UCSD-AML1 (cell line): ENCODE measurements around the gene AVPR2.

Experiments
- DNase-seq: peaks from one replicate; lab custom pipeline; 2025; ENCODE audit not compliant: unreplicated experiment; lab: John Stamatoyannopoulos, UW

The AVPR2 gene

DNA sequence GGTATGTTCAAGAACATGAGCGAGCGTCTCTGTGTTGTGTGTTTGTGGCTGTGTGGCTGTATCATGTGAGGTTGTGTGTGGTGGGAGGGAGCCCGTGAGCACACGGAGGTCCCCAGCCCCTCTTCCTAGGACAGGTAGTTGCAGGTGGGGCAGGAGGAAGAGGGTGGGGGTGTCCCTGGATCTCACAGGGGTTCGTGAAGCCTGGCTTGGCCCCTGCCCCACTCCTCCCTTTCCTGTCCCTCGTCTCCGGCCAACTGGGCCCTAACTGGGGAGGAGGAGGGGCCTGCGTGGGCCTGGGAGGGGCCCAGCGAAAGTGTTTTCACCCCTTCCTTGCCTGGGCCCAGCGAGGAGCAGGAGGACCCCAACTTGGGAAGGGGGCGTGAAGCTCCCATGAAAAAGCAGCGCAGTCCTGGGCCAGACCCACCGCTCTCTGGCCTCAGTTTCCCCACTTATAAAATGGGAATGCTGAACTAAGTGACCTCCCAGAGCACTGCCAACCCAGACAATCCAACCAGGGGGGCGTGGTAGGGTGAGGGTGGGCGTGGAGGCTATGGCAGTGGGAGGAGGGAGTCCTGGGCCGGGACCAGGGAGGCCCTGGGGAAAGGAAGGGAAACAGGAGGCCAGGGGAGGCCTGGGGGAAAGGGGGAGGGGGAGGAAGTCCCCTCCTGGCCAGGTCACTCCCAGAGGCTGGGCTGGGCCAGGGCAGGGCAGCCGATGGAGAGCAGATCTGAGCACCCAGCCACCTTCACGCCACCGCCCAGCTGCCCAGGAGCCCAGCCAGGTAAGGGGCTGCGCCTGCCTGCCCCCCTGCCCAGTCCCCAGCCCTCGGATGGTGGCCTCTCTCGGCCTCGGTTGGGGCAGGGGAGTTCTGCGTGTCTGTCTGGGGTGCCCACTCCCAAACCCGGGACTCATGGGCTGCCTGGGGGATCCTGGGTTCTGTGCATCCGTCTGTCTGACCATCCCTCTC, at the start of gene AVPR2:
TSS of gene AVPR2 (plus strand) at position 683 of the 967 bp plus-strand sequence. CDS start 473 bp downstream, outside the sequence.
- peak; percentile 65 for DNase-seq

DNA sequence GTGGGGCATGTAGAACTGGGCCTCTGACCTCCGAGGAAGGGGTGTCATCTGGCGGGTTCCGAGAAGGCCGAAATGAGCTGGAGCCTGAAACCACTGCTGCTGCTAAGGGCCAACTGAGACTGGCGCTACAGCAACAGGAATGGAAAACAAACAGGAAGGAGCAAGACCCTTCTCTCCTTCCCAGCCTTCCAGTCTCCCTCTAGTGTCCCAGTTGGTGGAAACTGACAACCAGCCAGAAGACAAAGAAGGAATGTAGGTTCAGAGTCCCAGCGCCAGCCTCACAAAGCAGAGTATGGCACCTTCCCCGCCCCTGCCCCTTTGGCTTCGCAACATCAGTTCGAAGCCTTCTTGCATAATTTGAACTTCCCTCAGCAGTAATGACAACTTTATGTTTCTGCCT, 49.8 kb upstream of the AVPR2 start:
- no peak for DNase-seq

DNA sequence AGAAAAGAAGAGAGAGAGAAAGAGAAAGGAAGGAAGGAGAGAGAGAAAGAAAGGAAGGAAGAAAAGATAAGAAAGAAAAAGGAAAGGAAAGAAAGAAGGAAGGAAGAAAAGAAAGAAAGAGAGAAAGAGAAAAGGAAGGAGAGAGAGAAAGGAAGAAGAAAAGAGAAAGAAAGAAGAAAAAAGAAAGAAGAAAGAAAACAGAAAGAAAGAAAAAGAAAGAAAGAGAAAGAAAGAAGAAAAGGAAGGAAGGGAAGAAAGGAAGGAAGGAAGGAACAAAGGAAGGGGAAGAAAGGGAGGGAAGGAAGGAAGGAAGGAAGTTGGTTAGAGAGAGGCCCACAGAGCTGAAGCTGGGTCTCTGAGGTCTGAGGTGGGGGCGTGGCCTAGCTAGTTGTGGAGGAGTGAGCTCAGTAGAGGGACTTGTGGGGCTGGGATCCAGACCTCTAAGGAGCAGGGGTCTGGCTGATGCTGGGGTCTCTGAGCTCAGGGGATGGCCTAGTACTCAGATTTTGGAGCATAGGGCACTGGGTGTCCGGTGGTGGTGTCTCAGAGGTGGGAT, 47.0 kb upstream of the AVPR2 start:
- no peak for DNase-seq

DNA sequence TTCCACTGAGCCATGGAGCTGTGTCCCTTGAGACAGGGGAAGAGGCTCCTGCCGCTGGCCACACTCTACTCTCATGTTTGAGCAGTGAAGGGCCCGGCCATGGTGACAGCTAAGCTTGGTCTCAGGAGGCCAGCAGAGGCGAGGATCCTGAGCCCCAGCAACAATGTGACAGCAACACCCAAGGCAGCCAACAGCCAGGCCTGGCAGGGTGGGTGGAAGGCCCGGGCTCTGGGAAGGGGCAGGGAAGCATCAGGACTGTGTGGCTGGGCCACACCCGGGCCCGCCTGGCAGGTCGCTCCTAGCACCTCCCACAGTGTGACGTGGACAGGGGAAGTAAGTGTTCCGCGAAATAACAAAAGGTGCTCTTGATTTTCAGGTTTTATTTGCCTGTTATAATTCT, 43.3 kb upstream of the AVPR2 start:
- no peak for DNase-seq

DNA sequence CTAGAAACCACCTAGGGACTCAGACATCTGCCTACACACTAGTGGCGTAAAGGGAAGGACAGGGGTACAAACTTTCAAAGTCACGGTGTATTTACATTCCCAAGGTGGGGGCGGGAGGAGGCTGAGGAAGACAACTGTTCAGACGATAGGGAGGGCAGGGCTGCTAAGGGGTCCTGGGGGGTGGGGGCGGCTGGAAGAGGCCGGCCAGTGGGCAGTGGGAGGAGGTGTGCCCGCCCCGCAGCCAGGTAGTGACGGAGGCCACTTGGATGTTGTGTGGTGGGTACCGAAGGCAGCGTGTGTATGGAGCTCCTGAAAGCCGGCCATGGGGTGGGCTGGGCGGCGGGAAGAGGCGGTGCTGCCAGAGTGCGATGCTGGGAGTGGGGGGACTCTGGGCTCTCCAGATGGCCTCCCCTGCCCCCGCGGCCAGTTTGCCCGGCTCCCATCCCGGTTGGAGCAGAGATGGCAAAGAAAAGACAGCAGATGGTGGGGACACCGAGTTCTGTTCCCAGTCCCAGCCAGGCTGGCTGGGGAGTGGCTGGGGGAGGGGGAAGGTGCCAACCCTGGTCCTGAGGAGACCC, 42.7 kb upstream of the AVPR2 start:
- DNase-seq = no peak

DNA sequence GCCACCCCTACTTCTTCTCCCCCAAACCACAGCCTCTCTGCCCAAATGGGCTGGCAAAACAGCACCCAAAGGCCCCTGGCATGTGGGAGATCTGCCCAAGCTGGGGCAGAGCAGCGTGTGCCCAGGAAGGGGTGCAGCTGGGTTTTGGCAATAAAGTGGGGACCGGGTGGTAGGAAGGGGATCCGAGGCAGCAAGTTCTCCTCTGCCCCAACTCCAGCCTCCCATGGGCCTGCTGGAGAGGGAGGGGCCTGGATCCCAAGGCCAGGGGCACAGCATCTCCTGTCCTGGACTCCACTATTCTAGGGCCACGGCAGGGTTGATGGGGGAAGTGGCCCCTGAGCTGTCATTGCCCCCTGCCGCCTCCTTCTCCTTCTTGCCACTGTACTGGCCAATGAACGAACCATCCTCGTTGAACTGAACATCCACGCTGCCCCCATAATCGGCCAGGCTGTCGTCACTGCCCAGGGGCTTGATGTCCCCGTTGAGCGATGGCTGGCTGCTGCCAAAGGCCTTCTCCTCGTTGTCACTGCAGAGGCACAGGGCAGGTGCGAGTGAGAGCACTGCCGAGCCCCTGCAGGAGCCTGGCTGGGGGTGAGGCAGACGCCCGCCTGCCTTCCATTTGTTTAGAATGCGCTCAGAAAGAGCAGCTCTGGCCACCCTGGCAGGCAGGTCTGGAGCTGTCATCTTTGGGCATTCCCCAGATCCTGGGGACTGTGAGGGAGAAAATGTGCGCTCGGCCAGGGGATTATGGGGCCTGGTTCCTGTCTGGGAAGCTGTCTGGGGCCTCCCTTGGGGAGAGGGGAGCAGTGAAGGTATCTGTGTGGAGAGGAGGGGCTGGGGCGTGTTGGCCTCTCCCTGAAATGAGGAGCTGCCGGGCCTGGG, 41.9 kb upstream of the AVPR2 start:
- DNase-seq = no peak

DNA sequence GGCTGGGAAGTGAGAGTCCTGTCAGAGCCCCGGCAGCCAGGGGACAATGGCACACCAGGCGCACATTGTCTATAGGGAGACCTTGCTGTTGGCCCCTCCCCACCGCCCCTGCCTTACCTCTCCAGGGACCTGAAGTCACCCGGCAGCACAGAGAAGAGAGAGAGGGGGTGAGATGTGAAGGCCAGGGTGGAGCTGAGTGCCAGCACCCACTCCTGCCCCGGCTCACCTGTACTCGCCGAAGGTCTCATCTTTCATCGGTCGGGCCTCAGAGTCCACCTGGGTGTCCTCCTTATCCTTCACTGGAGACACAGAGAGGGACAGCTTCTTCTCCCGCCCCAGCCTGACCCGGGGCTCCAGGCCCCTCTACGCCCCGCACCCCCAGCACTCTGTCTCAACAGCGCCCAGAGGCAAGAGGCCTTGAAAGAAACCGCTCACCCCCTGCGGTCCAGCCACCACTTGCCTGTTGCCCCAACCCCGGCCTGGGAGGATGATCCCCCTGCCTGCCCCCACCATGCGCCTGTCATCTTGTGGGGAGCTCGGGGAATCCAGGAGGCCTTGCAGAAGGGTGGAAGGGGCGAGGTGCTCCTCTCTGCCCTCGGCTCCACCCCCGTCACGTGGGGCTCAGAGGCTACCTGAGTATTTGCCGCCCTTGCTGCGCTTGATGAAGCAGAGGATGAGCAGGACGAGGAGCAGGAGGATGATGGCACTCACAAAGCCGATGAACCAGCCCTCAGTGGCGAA, 41.1 kb upstream of the AVPR2 start:
- no peak for DNase-seq

DNA sequence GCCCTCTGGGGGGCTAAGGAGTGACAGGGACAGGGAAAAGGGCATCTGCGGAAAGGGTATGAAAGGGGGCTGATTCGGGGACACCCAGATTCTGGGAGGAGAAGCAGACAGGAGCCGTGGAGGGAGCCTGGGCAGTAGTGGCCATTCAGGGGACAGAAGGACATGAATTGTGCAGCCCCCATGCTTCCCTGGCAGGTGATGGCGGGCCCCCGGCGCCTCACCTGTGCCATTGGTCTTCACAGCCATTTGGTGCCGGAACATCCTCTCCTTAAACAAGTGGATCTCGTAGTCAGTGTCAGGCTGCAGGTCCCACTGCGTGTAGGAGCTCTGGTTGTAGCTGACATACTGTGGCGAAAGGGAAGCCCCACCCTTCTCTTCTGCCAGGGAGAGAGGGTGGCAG, 40.4 kb upstream of the AVPR2 start:
- no peak for DNase-seq

DNA sequence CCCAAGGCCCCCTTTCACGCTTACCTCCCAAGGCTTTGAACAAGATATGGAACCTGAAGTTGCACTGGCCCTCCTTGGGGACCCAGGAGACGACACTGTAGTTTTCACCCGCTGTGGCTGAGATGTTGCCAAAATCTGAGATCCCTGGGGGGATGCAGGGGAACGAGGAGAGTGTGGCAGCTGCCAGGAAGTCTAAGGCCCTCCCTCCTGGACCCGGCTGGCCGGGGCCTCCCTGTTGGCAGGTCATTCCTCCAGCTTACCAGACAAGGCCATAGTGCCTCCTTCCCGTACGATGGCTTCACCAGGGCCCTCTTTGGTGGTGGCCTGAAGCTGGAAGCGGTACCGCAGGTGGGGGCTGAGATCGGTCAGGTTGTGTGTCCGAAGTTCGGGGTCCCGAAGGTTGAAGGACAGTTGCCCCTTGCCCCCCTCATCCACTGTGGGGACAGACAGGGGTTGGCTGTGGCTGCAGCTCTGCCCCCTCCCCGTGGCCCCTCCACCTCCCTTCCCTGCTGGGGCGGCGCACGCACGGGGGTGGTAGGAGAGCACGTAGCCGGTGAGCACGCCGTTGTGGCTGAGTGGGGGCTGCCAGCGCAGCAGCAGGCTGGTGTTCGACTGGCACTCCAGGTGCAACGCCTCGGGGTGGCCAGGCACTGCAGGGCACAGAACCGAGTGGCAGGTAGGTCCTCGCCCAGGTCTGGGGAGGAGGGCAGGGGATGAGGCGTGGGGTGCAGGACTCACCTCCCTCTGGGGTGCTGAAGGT, 39.7 kb upstream of the AVPR2 start:
- DNase-seq = no peak

DNA sequence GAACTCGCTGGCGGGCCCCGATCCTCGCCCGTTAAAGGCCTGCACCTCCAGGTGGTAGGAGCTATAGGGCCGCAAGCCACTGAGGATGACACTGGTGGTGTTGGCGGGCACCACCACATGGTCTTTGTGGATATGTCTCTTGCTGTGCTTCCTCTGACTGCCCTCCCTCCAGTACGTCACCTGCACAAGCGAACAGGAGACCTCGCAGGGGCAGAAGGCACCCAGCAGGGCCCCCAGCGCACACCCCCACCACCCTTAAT, 39.2 kb upstream of the AVPR2 start:
- no peak for DNase-seq

DNA sequence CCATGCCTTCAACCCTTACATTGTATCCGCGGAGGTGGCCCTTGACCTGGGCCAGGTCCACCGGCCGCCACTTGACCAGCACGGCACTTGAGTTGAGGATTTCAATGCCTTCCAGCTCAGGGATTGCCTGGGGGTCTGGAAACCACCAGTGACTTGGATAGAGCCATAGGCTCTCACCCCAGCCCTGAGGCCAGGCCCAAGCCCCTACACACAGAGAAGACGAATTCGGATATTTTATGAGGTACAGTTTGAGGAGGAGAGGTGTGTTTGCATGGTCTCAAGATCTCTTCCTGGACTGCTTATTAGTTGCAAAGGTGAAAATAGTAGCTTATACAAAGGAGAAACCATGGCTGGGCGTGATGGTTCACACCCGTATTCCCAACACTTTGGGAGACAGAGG, 38.8 kb upstream of the AVPR2 start:
- DNase-seq = no peak

DNA sequence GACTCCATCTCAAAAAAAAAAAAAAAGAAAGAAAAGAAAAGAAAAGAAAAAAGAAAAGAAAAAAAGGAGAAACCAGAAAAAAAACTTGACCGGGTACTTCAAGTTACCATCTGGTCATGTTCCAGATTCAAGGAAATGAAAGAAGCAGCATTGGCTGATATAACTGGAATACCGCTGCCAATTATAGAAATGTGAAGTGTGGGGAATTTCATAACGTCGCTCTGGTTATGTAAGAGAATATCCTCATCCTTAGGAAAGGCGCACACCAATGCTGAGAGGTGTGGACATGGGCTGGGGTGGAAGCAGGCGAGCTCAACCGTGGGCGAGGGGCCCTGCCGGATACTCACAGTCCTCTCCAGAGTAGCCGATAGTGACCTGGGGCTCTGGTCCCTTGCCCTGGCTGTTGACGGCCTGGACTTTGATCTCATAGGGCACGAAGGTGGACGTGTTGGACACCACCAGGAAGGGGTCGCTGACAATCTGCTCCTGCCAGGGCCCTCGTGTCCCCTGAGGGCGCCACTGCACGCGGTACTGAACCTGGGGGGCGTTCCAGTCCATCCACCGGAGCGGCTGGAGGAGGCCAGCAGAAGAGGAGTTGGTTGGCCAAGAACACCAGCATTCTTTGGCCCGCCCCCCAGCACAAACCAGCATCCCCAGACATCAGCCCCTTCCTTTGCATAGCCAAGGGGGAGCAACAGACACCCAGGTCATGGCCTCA, 38.0 kb upstream of the AVPR2 start:
- DNase-seq = no peak

DNA sequence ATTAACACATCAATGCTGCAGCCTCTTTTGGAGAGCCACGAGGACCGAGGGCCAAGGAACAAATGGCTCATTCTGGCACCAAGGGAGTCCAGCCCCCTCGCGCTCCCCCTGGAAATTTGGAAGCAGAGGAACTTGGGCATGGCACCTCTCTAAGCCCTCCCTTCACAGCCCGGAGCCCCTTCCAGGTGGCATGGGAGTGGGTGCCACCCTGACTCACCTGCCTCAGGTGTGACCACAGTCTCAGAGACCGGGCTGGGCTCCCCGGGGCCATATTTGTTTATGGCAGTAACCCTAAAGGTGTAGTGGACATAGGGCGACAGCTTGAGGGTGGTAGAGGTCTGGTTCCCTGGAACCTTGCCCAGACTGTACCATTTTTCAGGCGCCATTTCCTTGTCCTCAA, 37.3 kb upstream of the AVPR2 start:
- DNase-seq = no peak

DNA sequence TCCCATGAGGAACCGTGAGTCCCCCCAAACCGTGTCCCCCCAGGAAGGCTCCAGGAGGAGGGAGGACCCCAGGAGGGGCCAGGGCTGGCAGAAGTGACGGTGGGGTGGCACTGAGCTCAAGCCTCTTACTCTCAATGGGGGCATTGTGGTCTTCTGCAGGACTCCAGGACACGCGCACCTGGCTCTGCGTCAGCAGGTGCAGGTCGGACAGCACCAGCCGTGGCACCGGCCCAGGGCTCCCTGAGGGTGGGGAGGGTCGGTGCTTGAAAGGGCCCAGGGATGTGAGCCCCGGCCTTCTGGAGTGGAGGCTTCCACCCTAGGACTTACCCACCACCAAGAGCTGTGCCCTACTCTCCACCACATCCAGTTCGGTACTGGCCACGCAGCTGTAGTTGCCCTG, 36.8 kb upstream of the AVPR2 start:
- DNase-seq = no peak

DNA sequence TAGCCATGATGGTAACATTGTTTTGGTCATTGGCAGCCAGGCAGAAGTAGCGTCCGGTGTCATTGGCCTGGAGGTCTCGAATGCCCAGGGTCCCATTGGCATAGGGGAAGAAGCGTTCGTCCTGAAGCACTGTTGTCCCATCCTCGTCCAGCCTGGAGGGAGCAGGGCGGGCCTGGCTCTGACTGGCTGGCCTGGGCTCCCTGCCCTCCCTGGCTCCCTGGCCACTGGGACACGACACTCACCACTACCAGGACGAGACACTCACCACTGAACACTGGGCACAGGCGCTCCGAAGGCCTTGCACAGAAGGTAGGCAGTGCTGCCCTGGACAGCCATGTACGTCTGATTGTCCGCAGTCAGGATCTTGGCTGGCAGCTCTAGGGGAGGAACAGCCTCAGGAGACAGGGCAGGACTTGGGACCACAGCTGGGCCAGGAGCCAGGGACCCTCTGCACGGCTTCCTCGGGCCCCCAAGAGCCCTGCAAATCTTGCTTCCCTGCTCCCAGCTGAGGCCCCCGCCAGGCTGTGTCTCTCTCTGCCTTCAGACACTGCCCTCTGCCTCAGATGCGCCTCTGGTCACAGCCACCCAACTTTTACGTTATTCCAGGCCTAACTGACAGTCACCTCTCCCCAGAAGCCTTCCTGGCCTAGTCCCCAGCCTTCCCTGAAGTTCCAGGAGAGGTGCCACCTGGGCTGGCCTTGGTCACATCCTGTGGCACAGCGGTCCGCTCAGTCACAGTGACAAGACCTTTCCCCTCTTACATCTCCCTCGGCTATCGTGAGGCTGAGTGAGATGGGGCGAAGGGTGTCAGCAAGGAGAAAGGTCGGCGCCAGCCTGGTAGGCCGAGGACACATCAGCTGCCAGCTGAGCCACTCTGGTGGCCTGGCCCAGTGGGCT, 35.6 kb upstream of the AVPR2 start:
- DNase-seq = no peak

DNA sequence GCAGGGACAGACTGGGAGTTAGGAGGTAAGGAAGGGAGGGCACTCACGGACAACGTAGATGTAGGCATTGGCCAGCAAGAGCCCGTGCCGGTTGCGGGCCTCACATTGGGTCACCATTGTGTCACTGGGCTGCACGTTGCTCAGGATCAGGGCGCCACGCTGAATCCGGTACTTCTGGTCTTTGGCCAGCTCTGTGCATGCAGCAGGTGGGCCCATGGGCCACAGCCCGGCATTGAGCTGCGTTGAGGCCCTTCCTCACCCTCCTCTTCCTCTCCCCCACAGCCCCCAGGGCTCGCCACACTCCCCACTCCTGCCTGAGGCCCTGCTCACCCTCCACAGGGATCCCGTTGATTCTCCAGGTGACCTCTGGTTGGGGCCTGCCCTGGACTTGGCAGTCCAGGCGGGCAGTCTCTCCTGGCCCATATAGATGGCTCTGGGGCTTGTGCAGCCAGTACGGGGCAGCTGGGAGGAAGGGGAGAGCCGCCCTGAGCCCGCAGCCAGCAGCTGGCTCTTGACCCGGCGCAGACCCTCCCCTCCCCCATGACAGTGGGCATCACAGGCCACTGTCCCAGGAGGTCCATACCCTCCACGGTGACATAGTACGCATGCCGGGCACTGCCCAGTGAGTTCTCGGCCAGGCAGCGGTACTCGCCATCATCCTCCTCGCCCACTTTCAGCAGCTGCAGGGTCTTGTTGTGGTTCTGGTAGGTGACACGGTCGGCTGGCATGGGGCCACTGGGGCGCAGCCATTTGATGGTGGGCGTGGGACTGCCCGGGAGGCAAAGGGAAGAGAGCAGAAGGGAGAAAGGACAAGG, 34.8 kb upstream of the AVPR2 start:
- DNase-seq = no peak

DNA sequence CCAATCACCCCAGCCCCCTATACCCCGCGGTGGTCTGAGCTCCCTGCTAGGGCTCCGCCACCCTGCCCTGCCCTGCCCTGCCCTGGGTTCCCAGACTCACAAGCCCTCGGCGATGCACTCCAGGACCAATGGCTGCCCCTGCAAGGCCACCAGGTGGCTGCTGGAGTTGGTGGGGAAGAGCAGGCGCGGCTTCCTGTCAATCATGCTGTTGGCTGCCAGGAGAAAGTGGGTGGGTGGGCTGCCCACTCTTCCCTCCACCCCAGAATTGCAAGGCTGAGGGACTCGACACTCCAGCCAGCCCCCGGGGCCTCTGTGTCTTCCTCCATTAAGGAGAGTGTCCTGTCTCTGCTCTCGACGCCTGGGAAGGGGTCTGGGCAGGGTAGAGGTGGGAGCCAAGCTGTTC, 34.2 kb upstream of the AVPR2 start:
- DNase-seq = no peak
